Measurements from ENCODE around the gene LEMD2.

The LEMD2 gene

DNA sequence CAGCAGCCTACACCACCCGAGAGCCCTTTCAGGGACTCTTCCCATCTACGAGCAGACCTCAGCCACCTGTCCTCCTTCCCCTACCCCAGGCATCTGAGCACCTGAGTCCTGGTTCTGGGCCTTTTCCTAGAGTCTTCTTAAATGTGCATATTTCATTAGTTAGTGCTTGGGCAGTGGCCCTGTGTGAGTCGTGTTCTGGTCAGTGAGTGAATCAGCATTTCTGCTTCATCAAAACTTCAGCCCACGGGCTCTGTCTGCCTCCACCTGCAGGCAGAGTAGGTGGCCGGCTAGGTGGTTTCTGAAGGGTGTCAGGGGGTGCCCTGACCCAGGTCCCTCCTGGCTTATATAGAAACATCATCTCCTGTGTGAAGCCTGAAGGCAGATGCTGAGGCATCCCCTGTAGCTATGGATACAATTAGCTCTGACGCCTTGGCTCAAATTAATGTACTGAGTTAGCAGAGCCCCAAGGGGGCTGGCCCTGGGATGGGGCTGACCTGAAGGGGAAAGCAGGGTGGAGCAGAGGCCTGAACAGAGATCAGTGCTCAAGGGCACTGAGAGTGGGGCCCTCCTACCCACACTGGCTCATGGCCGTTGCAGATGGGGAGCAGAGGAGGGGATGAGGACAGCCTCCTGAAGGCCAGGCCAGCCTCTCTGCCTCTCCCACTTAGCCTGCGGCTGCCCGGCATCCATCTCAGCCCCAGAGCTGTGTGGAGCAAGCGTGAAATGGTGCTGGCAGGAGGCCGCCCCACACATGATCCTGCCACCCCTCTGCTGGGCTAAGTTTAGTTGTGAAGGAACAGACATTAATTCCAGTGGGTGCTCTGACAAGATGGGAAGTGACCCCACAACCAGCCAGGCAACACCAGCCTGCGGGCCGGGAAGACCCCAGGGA, 55.9 kb downstream of the LEMD2 start:
- DNase-seq, result no peak

DNA sequence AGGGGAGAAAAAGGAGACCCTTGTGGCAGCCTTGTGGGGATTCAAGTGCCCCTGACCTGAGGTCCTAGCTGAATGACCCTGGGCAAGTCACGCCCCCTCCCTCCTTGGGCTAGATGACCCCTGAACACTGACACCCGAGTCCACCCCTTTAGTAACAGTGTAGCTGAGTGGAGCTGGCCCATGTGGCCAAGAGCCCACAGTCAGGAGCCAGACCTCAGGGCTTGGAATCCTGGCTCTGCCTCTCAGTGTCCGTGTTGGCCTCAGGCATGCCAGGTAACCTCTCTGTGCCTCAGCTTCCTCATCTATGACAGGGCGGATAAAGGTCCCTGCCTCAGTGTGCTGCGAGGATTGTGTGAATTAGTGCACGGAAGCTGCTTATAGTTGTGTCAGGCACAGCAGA, 56.5 kb downstream of the LEMD2 start:
- DNase-seq, result no peak

DNA sequence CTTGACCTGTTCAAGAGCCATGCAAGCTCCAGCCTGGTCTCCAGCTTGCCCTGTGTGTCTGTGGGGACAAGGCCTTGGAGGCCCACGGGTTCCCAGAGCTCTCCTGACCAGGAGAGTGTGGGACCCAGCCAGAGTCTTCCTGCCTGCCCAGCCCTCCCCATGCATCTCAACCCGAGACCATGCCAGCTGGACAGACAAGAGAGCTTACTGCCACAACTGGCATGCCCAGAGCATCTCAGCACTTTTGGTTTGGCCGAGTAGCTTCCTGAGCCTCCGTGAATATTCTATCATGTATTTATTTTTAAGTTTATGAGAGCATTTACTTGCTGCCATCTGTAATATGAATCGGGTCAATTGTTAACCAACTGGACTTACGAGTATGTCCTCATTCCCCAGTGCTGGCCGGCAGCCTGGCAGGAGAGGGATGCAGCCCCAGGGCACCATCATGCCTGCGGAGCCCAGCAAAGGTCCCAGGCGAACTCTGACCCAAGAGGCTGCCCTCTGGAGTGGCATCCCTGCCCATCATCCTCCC, 57.1 kb downstream of the LEMD2 start:
- DNase-seq, result no peak

DNA sequence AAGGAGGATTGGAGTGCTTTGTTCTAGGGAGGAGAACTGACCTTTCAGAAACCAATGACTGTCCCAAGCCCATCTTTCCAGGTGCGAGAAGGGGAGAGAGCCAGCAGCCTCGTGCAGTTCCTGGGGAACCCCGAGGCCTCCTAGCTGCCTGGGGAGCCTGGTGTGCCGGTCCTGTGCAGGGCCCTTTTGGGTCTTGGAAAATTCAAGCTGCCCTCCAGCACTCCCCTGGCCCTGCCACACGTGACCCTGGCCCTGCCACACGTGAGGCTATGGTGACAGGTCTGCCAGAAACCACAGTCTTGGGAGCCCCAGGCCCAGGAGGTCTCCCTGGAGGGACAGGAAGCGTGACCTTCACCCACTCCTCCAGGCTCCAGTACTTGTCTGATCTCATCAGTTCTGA, 57.9 kb downstream of the LEMD2 start:
- no peak for DNase-seq

DNA sequence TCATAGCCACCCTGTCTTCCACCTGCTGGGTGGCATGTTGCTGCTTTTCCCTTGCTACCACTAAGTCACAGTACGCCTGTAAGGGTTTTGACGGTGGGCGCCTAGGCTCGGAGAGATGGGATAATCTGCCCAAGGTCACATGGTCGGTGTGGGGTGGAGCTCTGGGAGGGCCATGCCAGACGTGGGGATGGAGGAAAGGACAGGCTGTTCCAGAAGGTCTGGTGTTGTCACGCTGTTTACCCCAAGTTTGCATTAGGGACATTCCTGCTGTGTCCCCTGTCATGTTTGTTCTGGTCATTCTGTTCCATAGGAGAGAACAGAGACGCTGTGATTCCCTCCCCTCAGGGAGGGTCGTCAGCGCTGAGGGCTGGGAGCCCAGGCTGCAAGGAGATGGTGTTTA, 58.3 kb downstream of the LEMD2 start:
- DNase-seq, result no peak

DNA sequence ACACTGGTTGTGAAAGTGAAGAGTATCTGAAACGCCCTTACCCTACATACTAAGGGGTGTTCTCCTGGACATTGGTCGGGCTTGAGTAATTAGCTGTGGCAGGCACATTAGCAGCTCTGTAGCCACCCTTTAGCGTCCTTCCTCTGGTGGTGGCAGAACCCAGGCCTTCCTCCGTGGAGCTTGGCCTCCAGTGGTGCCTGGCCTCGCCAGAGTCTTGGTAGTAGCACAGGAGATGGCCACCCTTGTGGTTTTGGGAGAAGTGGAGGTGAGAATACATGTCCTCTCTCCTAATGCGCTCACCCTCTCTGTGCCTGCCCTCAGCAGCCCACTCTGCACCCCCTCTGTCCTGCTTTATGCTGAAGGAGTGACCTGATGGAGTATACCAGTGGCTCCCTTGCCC, 59.9 kb downstream of the LEMD2 start:
- DNase-seq, result no peak

DNA sequence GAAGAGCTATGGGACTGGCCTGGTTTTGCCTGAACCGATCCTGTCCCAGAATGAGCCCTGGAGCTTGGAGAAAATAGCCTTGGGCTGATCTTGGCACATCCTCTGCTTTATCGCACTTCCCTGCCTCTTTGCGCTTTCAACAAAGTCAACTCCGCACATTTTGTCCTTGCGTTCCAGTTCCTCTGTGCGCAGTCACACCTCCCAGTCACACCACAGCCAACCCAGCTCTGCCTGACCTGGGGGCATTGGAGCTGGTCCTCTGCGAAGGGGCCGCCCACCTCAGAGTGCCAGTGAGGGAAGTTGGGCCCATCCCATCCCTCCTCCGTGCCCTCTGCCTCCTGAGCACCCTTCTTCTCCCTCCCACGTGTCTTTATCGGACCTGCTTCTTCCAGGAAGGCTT, 60.5 kb downstream of the LEMD2 start:
- DNase-seq, result no peak

DNA sequence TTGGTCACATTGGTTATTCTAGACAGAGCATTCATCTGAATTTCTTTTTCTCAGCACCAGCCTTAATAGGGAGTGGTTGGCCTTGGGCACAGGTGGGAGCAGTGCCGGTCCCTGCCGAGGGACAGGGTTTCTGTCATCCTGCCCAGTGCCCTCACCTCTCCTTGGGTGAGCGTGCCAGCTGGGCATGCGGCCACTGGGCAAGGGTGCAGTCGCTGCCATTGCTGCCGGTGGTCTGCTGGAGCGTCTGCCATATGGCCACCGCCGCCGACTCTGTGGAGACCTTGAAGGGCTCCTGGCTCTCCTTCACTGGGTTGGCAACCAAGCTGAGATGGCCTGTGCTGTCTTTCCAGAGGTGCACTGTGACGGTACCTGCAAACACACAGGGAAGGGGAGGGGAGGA, 61.0 kb downstream of the LEMD2 start:
- no peak for DNase-seq

DNA sequence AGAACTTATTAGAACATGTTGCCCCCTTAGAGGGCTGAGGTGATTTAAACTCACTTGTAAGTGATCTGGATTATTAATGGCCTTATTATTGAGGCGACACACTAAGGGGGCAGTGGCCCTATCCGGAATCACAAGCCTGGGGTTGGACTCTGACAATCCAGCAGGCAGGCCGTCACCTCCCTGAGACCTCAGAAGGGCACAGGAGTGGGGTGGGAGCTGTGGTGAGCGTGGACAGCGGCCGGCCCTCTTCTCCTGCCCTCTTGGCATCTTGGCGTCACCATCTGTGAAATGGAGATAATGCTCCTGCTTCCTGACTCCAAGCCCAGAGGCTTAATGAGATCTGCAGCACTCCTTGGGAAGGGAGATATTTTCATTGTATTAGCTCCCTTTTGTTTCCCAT, 61.8 kb downstream of the LEMD2 start:
- no peak for DNase-seq

DNA sequence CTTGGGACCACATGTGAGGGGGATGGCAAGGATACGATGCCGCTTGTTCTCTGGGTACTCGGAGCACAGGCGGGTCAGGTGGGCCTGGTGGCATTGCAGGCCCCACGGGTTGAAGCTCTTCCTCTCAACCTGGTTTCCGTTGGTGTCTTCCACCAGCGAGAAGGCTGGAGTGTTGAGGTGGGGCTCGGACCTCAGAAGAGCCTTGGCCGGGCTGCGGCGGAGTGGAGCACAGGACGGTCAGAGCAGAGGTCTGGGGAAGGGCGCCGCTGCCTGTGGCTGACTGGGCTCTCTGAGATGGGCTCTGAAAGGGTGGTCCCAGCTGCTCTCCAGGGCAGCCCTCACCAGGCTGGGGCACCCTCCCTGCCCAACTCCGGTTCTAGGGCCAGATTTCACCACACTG, 62.2 kb downstream of the LEMD2 start:
- DNase-seq, result no peak

DNA sequence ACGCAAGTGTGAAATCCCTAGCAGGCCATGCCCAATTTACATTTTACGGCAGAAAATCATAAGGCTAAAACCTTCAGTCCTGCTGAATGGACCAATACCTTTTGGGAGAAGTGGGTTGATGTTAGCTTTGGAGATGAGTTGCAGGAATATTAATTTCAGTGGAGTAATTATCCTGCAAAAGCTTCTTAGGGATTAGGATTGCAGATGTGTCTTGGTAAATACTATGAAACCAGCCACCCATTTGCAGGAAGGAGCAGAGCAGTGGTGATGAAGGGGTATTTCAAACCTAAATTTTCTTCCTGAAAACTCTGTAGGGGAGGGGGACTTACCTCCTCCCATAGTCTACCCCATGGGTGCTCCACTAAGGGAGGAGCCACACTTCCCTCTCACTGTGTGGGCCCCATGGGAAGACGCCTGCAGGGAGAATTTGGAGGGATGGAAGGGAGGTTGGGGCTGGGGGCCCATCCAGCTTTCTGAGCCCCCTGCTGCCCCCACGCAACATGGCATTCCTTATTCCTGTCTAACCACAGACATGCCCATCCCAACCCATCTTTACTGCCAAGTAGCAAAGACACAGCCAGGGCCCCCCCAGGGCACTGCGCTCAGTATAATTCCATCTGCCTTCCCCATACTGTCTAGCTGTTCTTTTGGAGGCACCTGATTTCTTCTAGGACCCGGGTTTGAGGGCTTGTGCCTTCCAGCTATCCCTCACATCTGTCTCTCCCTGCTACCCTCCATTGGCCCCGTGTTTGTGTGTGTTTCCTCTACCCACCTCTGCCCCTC, 62.8 kb downstream of the LEMD2 start:
- no peak for DNase-seq

DNA sequence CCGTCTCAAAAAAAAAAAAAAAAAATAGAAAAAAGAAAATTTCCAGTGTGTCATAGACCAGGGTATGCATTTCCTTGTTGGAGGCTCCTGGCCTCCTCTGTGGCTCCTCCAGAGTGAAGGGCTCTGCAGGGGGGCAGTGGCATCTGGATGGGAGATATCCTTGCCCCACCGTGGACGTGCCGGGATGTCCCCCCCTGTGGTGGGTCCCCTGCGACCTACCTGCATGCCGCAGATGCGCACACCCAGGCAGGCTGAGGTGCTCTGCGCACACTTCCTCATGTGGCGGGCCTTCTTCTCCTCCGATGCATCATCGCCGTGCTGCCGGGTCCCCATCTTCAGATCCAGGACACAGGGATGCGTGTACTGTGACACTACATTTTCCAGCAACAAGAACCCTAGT, 63.7 kb downstream of the LEMD2 start:
- no peak for DNase-seq

DNA sequence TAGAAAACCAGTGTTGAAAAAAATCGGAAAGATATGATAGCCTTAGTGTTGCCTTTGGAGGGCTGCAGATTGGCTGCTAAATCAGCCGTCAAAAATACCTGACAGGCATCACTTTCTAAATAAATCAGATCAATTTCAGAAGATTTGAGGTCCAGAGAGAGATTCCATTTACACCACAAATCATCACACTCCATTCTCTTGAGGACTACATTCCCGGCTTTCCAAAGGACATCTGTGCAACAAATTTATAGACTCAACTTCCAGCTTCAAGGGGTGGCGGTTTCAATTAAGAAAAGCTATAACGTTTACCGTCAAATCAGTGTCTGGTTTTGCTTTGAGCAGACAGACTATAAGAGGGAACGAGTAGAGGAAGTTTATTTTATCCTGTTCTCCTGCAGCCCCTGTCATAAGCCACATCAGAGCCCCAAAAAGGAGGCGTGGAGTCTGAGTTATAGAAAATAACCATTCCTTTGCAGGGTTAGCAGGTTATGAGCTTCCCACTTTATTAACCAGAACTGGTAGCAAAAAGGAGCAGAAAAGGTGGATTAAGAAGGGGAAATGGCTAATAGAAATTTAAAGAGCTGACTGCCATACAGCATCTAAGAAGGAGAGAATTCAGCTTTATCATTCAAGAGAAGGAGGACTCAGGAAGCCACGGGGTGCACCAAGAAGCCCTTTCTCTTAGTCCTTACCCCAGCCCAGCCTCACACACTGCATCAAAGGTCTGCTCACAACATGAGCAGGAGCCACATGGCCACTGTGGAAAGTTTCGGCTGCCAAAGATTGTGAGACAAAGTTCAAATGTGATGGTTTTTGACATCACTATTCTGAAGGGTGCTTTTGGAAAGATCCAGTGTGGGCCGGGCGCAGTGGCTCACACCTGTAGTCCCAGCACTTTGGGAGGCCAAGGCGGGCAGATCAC, 64.6 kb downstream of the LEMD2 start:
- DNase-seq, result no peak

DNA sequence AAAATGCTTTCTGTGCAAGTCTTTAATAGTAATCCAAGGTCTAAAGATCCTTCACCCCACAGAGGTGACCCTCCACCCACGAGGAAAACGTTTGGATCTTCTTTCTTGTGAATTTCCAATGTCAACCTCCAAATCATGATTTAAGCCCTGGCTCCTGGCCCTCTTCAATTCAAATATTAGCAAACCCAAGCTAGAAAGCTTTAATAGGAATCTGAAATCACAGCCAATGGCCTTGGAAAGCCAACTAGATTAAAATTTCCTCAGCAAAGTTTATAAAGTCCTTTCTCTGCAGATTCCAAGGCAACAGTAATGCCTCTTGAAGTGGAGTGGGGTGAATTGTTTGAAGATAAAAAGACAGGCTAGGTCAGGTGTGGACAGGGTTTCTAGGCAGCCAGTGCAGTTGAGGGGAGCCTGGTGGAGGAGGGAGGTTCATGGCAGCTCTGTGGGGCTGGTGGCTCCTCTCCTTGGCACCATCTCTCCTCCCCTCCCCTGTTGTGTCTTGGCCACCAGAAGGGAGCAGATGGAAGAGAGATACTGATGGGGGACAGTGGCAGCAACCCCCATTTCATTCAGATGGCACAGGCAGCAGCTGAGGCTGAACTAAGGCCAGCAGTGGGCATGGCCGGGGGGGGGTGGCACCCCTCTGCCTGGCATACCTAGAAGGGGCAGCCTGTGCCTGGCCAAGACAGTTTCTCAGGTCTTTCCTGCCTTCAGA, 65.4 kb downstream of the LEMD2 start:
- DNase-seq, result no peak

DNA sequence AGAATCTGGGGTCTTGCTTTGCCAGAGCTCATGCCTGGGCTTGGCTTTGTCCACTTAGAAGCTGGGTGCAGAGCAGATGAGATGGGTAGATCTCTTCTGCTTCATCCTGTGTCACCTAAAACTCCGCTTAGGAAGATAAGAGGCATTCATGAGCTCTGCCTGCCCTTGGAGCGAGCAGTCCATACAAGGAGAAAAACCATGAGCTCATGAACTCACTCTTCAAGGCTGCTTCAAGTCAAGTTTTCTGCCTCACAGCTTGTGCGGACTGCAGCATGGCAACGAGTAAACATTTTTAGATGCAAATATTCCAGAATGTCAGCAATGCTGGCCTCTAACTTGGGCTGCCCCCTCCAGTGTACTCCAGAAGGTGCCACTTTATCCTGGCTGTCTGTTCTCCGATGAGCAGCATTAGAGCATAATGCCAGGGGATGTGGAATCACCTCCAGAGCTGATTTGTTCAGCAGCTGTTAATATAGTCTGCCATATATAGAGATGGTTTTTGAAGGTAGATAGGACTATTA, 66.8 kb downstream of the LEMD2 start:
- DNase-seq, result no peak

DNA sequence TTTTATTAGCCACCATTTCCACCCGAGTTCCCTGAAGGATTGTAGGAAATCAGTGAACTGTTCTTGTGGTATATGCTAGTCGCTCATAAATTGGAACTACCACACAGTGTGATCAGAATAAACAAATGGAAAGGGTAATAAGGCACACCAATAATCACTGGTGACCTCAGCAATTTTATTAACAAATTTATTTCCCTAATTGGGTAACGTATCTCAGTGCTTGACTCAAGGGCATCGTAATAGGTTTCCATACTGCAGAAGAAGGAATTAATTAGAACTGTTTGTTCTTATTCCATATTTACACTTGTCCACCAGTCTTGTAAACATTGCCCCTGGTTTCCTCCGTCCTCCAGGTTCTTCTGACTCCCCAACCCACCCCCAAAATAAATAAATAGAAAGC, 67.4 kb downstream of the LEMD2 start:
- DNase-seq, result no peak

Data from activated CD8-positive, alpha-beta memory T cell treated with anti-CD3 and anti-CD28 coated beads for 24 hours (primary cell).